Fibroblast of skin of left biceps (primary cell): Measurements from ENCODE around the gene TRAF6.
A peak's percentile ranks its signal among the peaks of the same experiment; 100 is the strongest.
"Not testable (repeated sequence)": the region's sequence is repeated elsewhere in the genome, so short reads cannot be mapped to it uniquely, and the experiment has no call there.

ENCODE experiments used
- DNase-seq, 2 experiments: peaks; one replicate each; pipeline ENCODE4 v3.0.0-alpha.2; 2013; ENCODE audit warnings: low read depth in 2 of 2

TRAF6 gene

GRCh38 chr11:36509694-36510593, at the start of gene TRAF6:
Gene TRAF6 (minus strand): TSS chr11:36510272. CDS start chr11:36501515, 8,757 bp downstream.
- peak; percentile 50 to 57 for DNase-seq

- no peak for DNase-seq
Observed at GRCh38 chr11:36558571-36559413, 48.7 kb upstream of the TRAF6 start.

- no peak for DNase-seq
Observed at GRCh38 chr11:36557991-36558390, 47.9 kb upstream of the TRAF6 start.

GRCh38 chr11:36557390-36557789, 47.3 kb upstream of the TRAF6 start:
- not testable (repeated sequence) for DNase-seq

- no peak for DNase-seq
Observed at GRCh38 chr11:36550385-36551115, 40.5 kb upstream of the TRAF6 start.

GRCh38 chr11:36540998-36541397, 30.9 kb upstream of the TRAF6 start:
- peak in 1 of 2 experiments; percentile 1 for DNase-seq

- DNase-seq, result no peak
Observed at GRCh38 chr11:36534276-36534840, 24.3 kb upstream of the TRAF6 start.

- no peak for DNase-seq
Observed at GRCh38 chr11:36532941-36533601, 23.0 kb upstream of the TRAF6 start.

- no peak for DNase-seq
Observed at GRCh38 chr11:36530840-36531239, 20.8 kb upstream of the TRAF6 start.

- DNase-seq, result no peak
Observed at GRCh38 chr11:36513965-36514364, 3.9 kb upstream of the TRAF6 start.

- no peak for DNase-seq
Observed at GRCh38 chr11:36512016-36512415, 1.9 kb upstream of the TRAF6 start.

- DNase-seq, result not testable (repeated sequence)
Observed at GRCh38 chr11:36511062-36511461, 990 bp upstream of the TRAF6 start.

- peak in 1 of 2 experiments; percentile 8 for DNase-seq
Observed at GRCh38 chr11:36510594-36510942, 496 bp upstream of the TRAF6 start.

GRCh38 chr11:36509201-36509639, 852 bp downstream of the TRAF6 start:
- no peak for DNase-seq

- no peak for DNase-seq
Observed at GRCh38 chr11:36508743-36509142, 1.3 kb downstream of the TRAF6 start.

- no peak for DNase-seq
Observed at GRCh38 chr11:36507824-36508489, 2.1 kb downstream of the TRAF6 start.

GRCh38 chr11:36501236-36501635, 8.8 kb downstream of the TRAF6 start:
- no peak for DNase-seq

GRCh38 chr11:36500315-36500721, 9.8 kb downstream of the TRAF6 start:
- DNase-seq, result peak; percentile 53 to 57

- no peak for DNase-seq
Observed at GRCh38 chr11:36499315-36499714, 10.8 kb downstream of the TRAF6 start.

- DNase-seq, result no peak
Observed at GRCh38 chr11:36498721-36499120, 11.4 kb downstream of the TRAF6 start.
